Vagina (tissue), 2 donors: ENCODE results near the gene SOD2.

Source experiments
- POLR2A ChIP-seq, 2 donors: fragments of 450-650 bp; IDR thresholded peaks; one replicate each; pipeline ENCODE4 v1.6.1; 2017; ENCODE audit warnings: antibody characterized with exemption in 2 of 2, mild to moderate bottlenecking in 2 of 2, moderate library complexity in 2 of 2
- POLR2AphosphoS5 ChIP-seq, 2 donors: sonication (generic); formaldehyde crosslinking; IDR thresholded peaks; one replicate each; pipeline ENCODE4 v1.9.0; 2017; ENCODE audit warnings: antibody characterized with exemption in 2 of 2, mild to moderate bottlenecking in 2 of 2, low read depth in 1 of 2; ENCODE audit not compliant: insufficient read depth in 1 of 2
- TF ChIP-seq, protein P1 (sequence below), 3 experiments: fragments of 450-650 bp in 2 of 3; fragments of 200-600 bp in 1 of 3; sonication (generic) in 1 of 3; IDR thresholded peaks; one replicate each; pipeline ENCODE4 v1.5.1; 2017 to 2019; ENCODE audit warnings: antibody characterized with exemption in 3 of 3, mild to moderate bottlenecking in 2 of 3, moderate library complexity in 2 of 3

DNA sequence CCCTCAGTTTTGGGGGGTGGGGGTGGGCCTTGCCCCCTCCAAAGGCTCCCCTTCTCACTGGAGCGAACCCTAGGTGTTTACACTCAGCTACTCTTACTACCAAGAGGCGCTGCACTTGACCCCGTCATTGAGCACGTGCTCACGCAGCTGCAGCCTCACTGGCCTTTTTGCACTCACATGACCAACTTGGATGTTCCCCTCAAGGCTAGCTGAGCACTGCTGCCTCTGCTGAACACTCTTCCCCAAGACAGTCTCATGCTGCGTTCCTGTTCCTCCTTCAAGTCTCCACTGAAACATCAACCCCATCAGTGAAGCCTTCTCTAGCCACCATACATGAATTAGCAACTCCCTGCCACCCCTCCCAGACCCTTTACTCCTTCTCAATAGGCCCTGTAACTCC, 4.0 kb downstream of the SOD2 start:
- TF ChIP-seq, protein P1, sequence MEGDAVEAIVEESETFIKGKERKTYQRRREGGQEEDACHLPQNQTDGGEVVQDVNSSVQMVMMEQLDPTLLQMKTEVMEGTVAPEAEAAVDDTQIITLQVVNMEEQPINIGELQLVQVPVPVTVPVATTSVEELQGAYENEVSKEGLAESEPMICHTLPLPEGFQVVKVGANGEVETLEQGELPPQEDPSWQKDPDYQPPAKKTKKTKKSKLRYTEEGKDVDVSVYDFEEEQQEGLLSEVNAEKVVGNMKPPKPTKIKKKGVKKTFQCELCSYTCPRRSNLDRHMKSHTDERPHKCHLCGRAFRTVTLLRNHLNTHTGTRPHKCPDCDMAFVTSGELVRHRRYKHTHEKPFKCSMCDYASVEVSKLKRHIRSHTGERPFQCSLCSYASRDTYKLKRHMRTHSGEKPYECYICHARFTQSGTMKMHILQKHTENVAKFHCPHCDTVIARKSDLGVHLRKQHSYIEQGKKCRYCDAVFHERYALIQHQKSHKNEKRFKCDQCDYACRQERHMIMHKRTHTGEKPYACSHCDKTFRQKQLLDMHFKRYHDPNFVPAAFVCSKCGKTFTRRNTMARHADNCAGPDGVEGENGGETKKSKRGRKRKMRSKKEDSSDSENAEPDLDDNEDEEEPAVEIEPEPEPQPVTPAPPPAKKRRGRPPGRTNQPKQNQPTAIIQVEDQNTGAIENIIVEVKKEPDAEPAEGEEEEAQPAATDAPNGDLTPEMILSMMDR (IDR thresholded peaks at IDR 0.05): no peak
- TF ChIP-seq POLR2A (IDR thresholded peaks at IDR 0.05): no peak
- no peak for TF ChIP-seq POLR2AphosphoS5 (IDR thresholded peaks at IDR 0.05; ENCODE audit: insufficient read depth in 1 of 2, low read depth in 1 of 2)
